Cardiac ventricle fibroblast (primary cell): Measurements from ENCODE around the gene ERC2. TPM values are rescaled to one million over a fixed set of nuclear protein-coding genes. Genes with fewer than 3 reads are reported as not detected.

Experiments used
- total RNA-seq: library from RNA; depleted of rRNA; stranded (reverse); fragments of >200 nt; gene quantifications from 2 replicates; pipeline ENCODE4 v1.2.3, GENCODE V29; 2015

ERC2 gene
- total RNA-seq, result not detected in 2 replicates

GRCh38 chr3:56468184-56469106, at the start of gene ERC2:
TSS of gene ERC2 (minus strand) at chr3:56468467.

DNA sequence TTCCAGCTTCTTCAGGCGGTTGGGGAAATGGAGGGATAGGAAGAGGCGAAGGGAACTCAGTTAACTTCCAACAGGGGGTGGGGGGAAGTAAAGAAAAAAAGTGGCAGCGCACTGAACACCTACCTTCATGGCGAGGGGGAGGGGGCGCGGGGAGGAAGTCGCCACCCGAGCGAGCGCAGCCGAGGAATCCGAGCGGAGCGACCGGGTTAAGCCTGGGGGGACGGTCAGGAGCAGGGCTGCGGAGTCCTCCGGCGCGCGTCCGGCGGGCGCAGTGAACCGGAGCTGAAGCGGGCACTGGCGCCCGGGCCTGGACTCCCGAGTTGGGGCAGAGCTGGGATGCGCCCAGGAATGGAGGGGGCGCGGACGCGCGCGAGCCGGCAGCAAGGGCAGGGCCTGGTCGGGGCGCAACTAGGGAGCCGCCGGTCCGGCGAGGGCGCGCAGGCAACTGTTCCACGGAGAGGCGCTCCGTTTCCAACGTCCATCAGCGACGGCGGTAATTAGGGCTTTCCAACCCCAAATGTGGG, 981.3 kb downstream of the ERC2 start, which contains the start of gene WNT5A:
Gene WNT5A, minus strand, starts transcription at position 450 of the 524 bp plus-strand sequence. Its CDS starts 321 bp downstream, at position 129.

Other genes starting within 250 kb of the ERC2 start
- gene CCDC66, start 88.7 kb upstream of the ERC2 start, total RNA-seq, result 8.2 and 8.9 TPM in 2 replicates
- 46.6 and 59.0 TPM in 2 replicates for gene TASOR, start 214.8 kb upstream of the ERC2 start, total RNA-seq